HEK293 (cell line): ENCODE results near the gene RSL1D1.

ENCODE experiments used
- CTCF ChIA-PET: fragments of 350-600 bp; formaldehyde crosslinking; extraction: SDS; loops from one replicate; lab custom pipeline; 2021; ENCODE audit warnings: antibody characterized with exemption; lab: Yijun Ruan, JAX
- POLR2A ChIA-PET: fragments of 300-600 bp; formaldehyde crosslinking; extraction: SDS; loops from one replicate; lab custom pipeline; 2020; ENCODE audit warnings: antibody characterized with exemption, inconsistent platforms; lab: Yijun Ruan, JAX
- H3K27ac ChIP-seq: fragments of 200-500 bp; sonication (Bioruptor generic); 2 replicates; pipeline ENCODE4 v1.5.1; 2014; ENCODE audit warnings: low read depth, low read length, control low read depth, inconsistent platforms; ENCODE audit errors: extremely low read depth
- H3K36me3 ChIP-seq, 2 experiments: fragments of 200-500 bp in 1 of 2; sonication (Bioruptor generic) in 1 of 2; 1 replicate in 1 of 2; 2 replicates in 1 of 2; pipeline ENCODE4 v1.5.1; 2014 to 2017; ENCODE audit warnings: inconsistent platforms in 2 of 2, low read length in 2 of 2; ENCODE audit not compliant: control insufficient read depth in 2 of 2, insufficient read depth in 1 of 2
- H3K4me1 ChIP-seq: fragments of 200-500 bp; sonication (Bioruptor generic); 2 replicates; pipeline ENCODE4 v1.5.1; 2014; ENCODE audit warnings: mild to moderate bottlenecking, low read length, inconsistent platforms; ENCODE audit not compliant: control insufficient read depth, insufficient read depth
- H3K4me3 ChIP-seq: 2 replicates; pipeline ENCODE4 v1.5.1; 2011; ENCODE audit warnings: low read depth, mild to moderate bottlenecking, control low read depth, low read length, moderate library complexity
- H3K9me3 ChIP-seq: fragments of 200-500 bp; sonication (Bioruptor generic); 2 replicates; pipeline ENCODE4 v1.5.1; 2014; ENCODE audit warnings: low read depth, low read length, inconsistent platforms; ENCODE audit not compliant: control insufficient read depth, insufficient read depth
- FEZF1 ChIP-seq: fragments of 450-650 bp; formaldehyde crosslinking; IDR thresholded peaks from 2 replicates; pipeline ENCODE4 v1.5.1; 2016; ENCODE audit warnings: missing biosample characterization, missing genetic modification characterization
- OSR2 ChIP-seq: fragments of 450-650 bp; formaldehyde crosslinking; IDR thresholded peaks from 2 replicates; pipeline ENCODE4 v1.5.1; 2016; ENCODE audit warnings: missing biosample characterization, missing genetic modification characterization
- SP7 ChIP-seq: fragments of 450-650 bp; formaldehyde crosslinking; IDR thresholded peaks from 2 replicates; pipeline ENCODE4 v1.5.1; 2016; ENCODE audit warnings: missing biosample characterization, missing genetic modification characterization
- TCF7L2 ChIP-seq: IDR thresholded peaks from 2 replicates; pipeline ENCODE4 v1.6.1; 2011; ENCODE audit warnings: low read depth, mild to moderate bottlenecking, inconsistent platforms, low read length, moderate library complexity, borderline replicate concordance
- TRIM28 ChIP-seq: IDR thresholded peaks from 2 replicates; pipeline ENCODE4 v1.6.1; 2011; ENCODE audit warnings: low read length, control low read depth, borderline replicate concordance
- ZBTB17 ChIP-seq: fragments of 450-650 bp; formaldehyde crosslinking; IDR thresholded peaks from 2 replicates; pipeline ENCODE4 v1.5.1; 2016; ENCODE audit warnings: missing biosample characterization, missing genetic modification characterization
- ZBTB8A ChIP-seq: fragments of 450-650 bp; formaldehyde crosslinking; IDR thresholded peaks from 2 replicates; pipeline ENCODE4 v1.5.1; 2016; ENCODE audit warnings: missing biosample characterization, missing genetic modification characterization
- ZIC2 ChIP-seq: fragments of 450-650 bp; formaldehyde crosslinking; IDR thresholded peaks from 2 replicates; pipeline ENCODE4 v1.5.1; 2016; ENCODE audit warnings: missing biosample characterization, missing genetic modification characterization
- ZNF140 ChIP-seq: fragments of 450-650 bp; formaldehyde crosslinking; IDR thresholded peaks from 2 replicates; pipeline ENCODE4 v1.5.1; 2016; ENCODE audit warnings: missing biosample characterization, missing genetic modification characterization
- ZNF248 ChIP-seq: fragments of 450-650 bp; formaldehyde crosslinking; IDR thresholded peaks from 2 replicates; pipeline ENCODE4 v1.5.1; 2017; ENCODE audit warnings: missing biosample characterization, missing genetic modification characterization
- ZNF274 ChIP-seq, 2 experiments: fragments of 200-500 bp in 1 of 2; fragments of 450-650 bp in 1 of 2; sonication (Bioruptor generic) in 1 of 2; formaldehyde crosslinking in 1 of 2; IDR thresholded peaks; 2 replicates each; pipeline versions ENCODE4 v1.5.1 to v1.6.1; 2014 to 2016; ENCODE audit warnings: borderline replicate concordance in 1 of 2, inconsistent platforms in 1 of 2, low read length in 1 of 2, missing biosample characterization in 1 of 2, missing genetic modification characterization in 1 of 2
- ZNF311 ChIP-seq: fragments of 450-650 bp; formaldehyde crosslinking; IDR thresholded peaks from 2 replicates; pipeline ENCODE4 v1.5.1; 2017; ENCODE audit warnings: missing biosample characterization, missing genetic modification characterization, borderline replicate concordance
- ZNF350 ChIP-seq: fragments of 450-650 bp; formaldehyde crosslinking; IDR thresholded peaks from 2 replicates; pipeline ENCODE4 v1.5.0; 2017; ENCODE audit warnings: missing biosample characterization, mild to moderate bottlenecking, missing genetic modification characterization
- ZNF37A ChIP-seq: fragments of 450-650 bp; IDR thresholded peaks from 2 replicates; pipeline ENCODE4 v1.5.1; 2018; ENCODE audit warnings: missing biosample characterization, missing genetic modification characterization
- ZNF555 ChIP-seq: fragments of 450-650 bp; formaldehyde crosslinking; conservative IDR thresholded peaks from 2 replicates; pipeline ENCODE4 v1.5.1; 2017; ENCODE audit warnings: missing biosample characterization, mild to moderate bottlenecking, missing genetic modification characterization, inconsistent platforms
- ZNF600 ChIP-seq: fragments of 450-650 bp; formaldehyde crosslinking; IDR thresholded peaks from 2 replicates; pipeline ENCODE4 v1.5.1; 2016; ENCODE audit warnings: missing biosample characterization, missing genetic modification characterization
- ZNF654 ChIP-seq: fragments of 450-650 bp; formaldehyde crosslinking; IDR thresholded peaks from 2 replicates; pipeline ENCODE4 v1.5.1; 2016; ENCODE audit warnings: low read depth, missing biosample characterization, missing genetic modification characterization
- ZNF701 ChIP-seq: fragments of 450-650 bp; formaldehyde crosslinking; IDR thresholded peaks from 2 replicates; pipeline ENCODE4 v1.5.1; 2016; ENCODE audit warnings: missing biosample characterization, missing genetic modification characterization
- ZNF76 ChIP-seq: fragments of 450-650 bp; formaldehyde crosslinking; IDR thresholded peaks from 2 replicates; pipeline ENCODE4; 2016; ENCODE audit warnings: low read depth, missing biosample characterization, missing genetic modification characterization, borderline replicate concordance
- TF ChIP-seq, protein P1 (sequence below): fragments of 450-650 bp; formaldehyde crosslinking; IDR thresholded peaks from 2 replicates; pipeline ENCODE4 v1.5.1; 2016; ENCODE audit warnings: missing biosample characterization, missing genetic modification characterization
- TF ChIP-seq, protein P2 (sequence below): fragments of 450-650 bp; formaldehyde crosslinking; IDR thresholded peaks from 2 replicates; pipeline ENCODE4 v1.5.1; 2016; ENCODE audit warnings: missing biosample characterization, missing genetic modification characterization
- TF ChIP-seq, protein P3 (sequence below): fragments of 450-650 bp; formaldehyde crosslinking; IDR thresholded peaks from 2 replicates; pipeline ENCODE4 v1.5.1; 2016; ENCODE audit warnings: missing biosample characterization, missing genetic modification characterization, low read depth
- TF ChIP-seq, protein P4 (sequence below): sonication (generic); formaldehyde crosslinking; IDR thresholded peaks from 2 replicates; pipeline ENCODE4 v1.8.1; 2022; ENCODE audit warnings: mild to moderate bottlenecking, moderate library complexity, missing genetic modification reagents
- TF ChIP-seq, protein P5 (sequence below): fragments of 450-650 bp; formaldehyde crosslinking; IDR thresholded peaks from 2 replicates; pipeline ENCODE4 v1.5.1; 2016; ENCODE audit warnings: missing biosample characterization, missing genetic modification characterization
- TF ChIP-seq, protein P6 (sequence below): fragments of 450-650 bp; formaldehyde crosslinking; IDR thresholded peaks from 2 replicates; pipeline ENCODE4 v1.5.1; 2016; ENCODE audit warnings: missing biosample characterization, missing genetic modification characterization, borderline replicate concordance

RSL1D1 gene

DNA sequence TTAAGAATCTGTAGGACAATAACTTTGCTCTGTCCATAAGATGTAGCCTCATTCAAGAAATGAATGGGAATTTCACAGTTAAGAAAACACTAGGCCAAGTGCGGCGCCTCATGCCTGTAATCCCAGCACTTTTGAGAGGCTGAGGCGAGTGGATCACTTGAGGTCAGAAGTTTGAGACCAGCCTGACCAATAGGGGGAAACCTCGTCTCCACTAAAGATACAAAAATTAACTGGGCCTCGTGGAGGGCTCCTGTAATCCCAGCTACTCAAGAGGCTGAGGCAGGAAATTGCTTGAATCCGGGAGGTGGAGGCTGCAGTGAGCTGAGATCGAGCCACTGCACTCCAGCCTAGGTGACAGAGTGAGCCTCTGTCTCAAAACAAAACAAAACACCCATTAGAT, 19.9 kb upstream of the RSL1D1 start:
- Histone ChIP-seq H3K27ac (no peak overlapping the region), H3K9me3 (no peaks in the 10 kb centered on the region), H3K4me1 (peaks cover 14% of the 10 kb centered on the region), H3K4me3 (no peak overlapping the region), H3K36me3 (peaks cover 30 to 66% of the 10 kb centered on the region in 2 experiments)
- ChIA-PET POLR2A (no interaction called here), CTCF (no interaction called here)
- TF ChIP-seq, protein P1, sequence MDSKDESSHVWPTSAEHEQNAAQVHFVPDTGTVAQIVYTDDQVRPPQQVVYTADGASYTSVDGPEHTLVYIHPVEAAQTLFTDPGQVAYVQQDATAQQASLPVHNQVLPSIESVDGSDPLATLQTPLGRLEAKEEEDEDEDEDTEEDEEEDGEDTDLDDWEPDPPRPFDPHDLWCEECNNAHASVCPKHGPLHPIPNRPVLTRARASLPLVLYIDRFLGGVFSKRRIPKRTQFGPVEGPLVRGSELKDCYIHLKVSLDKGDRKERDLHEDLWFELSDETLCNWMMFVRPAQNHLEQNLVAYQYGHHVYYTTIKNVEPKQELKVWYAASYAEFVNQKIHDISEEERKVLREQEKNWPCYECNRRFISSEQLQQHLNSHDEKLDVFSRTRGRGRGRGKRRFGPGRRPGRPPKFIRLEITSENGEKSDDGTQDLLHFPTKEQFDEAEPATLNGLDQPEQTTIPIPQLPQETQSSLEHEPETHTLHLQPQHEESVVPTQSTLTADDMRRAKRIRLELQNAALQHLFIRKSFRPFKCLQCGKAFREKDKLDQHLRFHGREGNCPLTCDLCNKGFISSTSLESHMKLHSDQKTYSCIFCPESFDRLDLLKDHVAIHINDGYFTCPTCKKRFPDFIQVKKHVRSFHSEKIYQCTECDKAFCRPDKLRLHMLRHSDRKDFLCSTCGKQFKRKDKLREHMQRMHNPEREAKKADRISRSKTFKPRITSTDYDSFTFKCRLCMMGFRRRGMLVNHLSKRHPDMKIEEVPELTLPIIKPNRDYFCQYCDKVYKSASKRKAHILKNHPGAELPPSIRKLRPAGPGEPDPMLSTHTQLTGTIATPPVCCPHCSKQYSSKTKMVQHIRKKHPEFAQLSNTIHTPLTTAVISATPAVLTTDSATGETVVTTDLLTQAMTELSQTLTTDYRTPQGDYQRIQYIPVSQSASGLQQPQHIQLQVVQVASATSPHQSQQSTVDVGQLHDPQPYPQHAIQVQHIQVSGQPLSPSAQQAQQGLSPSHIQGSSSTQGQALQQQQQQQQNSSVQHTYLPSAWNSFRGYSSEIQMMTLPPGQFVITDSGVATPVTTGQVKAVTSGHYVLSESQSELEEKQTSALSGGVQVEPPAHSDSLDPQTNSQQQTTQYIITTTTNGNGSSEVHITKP (tag by site-specific recombination): no peak
- TF ChIP-seq ZNF555 (no peak), ZNF140 (tag by site-specific recombination) (no peak), ZNF654 (tag by site-specific recombination) (0 out of 2 replicates have a peak, but pooled peaks have one; percentile 16), ZBTB8A (no peak), ZNF701 (tag by site-specific recombination) (no peak), SP7 (tag by site-specific recombination) (no peak), ZNF37A (tag by site-specific recombination) (no peak), ZNF350 (tag by site-specific recombination) (no peak), ZNF248 (tag by site-specific recombination) (no peak), ZNF600 (tag by site-specific recombination) (0 out of 2 replicates have a peak, but pooled peaks have one; percentile 21), ZNF311 (tag by site-specific recombination) (no peak), ZBTB17 (tag by site-specific recombination) (peak; percentile 72), TRIM28 (peak; percentile 46; the same call in 1 of the 2 replicates), FEZF1 (no peak), ZIC2 (tag by site-specific recombination) (no peak), TCF7L2 (no peak), ZNF274 (IDR thresholded peaks at IDR 0.05; ENCODE audit: low read length) (no peak), ZNF274 (tag by site-specific recombination; IDR thresholded peaks at IDR 0.05; ENCODE audit: borderline replicate concordance) (no peak), OSR2 (tag by site-specific recombination) (peak; percentile 99), ZNF76 (tag by site-specific recombination) (no peak)
- TF ChIP-seq, protein P2, sequence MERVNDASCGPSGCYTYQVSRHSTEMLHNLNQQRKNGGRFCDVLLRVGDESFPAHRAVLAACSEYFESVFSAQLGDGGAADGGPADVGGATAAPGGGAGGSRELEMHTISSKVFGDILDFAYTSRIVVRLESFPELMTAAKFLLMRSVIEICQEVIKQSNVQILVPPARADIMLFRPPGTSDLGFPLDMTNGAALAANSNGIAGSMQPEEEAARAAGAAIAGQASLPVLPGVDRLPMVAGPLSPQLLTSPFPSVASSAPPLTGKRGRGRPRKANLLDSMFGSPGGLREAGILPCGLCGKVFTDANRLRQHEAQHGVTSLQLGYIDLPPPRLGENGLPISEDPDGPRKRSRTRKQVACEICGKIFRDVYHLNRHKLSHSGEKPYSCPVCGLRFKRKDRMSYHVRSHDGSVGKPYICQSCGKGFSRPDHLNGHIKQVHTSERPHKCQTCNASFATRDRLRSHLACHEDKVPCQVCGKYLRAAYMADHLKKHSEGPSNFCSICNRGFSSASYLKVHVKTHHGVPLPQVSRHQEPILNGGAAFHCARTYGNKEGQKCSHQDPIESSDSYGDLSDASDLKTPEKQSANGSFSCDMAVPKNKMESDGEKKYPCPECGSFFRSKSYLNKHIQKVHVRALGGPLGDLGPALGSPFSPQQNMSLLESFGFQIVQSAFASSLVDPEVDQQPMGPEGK (tag by site-specific recombination): 0 out of 2 replicates have a peak, but pooled peaks have one; percentile 46
- TF ChIP-seq, protein P3, sequence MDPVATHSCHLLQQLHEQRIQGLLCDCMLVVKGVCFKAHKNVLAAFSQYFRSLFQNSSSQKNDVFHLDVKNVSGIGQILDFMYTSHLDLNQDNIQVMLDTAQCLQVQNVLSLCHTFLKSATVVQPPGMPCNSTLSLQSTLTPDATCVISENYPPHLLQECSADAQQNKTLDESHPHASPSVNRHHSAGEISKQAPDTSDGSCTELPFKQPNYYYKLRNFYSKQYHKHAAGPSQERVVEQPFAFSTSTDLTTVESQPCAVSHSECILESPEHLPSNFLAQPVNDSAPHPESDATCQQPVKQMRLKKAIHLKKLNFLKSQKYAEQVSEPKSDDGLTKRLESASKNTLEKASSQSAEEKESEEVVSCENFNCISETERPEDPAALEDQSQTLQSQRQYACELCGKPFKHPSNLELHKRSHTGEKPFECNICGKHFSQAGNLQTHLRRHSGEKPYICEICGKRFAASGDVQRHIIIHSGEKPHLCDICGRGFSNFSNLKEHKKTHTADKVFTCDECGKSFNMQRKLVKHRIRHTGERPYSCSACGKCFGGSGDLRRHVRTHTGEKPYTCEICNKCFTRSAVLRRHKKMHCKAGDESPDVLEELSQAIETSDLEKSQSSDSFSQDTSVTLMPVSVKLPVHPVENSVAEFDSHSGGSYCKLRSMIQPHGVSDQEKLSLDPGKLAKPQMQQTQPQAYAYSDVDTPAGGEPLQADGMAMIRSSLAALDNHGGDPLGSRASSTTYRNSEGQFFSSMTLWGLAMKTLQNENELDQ: no peak
- TF ChIP-seq, protein P4, sequence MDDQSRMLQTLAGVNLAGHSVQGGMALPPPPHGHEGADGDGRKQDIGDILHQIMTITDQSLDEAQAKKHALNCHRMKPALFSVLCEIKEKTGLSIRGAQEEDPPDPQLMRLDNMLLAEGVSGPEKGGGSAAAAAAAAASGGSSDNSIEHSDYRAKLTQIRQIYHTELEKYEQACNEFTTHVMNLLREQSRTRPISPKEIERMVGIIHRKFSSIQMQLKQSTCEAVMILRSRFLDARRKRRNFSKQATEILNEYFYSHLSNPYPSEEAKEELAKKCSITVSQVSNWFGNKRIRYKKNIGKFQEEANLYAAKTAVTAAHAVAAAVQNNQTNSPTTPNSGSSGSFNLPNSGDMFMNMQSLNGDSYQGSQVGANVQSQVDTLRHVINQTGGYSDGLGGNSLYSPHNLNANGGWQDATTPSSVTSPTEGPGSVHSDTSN (CRISPR knock-in tag): no peak
- TF ChIP-seq, protein P5, sequence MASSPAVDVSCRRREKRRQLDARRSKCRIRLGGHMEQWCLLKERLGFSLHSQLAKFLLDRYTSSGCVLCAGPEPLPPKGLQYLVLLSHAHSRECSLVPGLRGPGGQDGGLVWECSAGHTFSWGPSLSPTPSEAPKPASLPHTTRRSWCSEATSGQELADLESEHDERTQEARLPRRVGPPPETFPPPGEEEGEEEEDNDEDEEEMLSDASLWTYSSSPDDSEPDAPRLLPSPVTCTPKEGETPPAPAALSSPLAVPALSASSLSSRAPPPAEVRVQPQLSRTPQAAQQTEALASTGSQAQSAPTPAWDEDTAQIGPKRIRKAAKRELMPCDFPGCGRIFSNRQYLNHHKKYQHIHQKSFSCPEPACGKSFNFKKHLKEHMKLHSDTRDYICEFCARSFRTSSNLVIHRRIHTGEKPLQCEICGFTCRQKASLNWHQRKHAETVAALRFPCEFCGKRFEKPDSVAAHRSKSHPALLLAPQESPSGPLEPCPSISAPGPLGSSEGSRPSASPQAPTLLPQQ (tag by site-specific recombination): no peak
- TF ChIP-seq, protein P6, sequence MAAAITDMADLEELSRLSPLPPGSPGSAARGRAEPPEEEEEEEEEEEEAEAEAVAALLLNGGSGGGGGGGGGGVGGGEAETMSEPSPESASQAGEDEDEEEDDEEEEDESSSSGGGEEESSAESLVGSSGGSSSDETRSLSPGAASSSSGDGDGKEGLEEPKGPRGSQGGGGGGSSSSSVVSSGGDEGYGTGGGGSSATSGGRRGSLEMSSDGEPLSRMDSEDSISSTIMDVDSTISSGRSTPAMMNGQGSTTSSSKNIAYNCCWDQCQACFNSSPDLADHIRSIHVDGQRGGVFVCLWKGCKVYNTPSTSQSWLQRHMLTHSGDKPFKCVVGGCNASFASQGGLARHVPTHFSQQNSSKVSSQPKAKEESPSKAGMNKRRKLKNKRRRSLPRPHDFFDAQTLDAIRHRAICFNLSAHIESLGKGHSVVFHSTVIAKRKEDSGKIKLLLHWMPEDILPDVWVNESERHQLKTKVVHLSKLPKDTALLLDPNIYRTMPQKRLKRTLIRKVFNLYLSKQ (tag by site-specific recombination): no peak
